Cerebellar cortex (tissue), 1 donor: ENCODE measurements around the gene C1QTNF5.

Experiments
- DNase-seq: peaks from one replicate; pipeline ENCODE4 v3.0.0-alpha.2; 2015; ENCODE audit warnings: low spot score

C1QTNF5 gene

GRCh38 chr11:119290894-119291497, 49.7 kb downstream of the C1QTNF5 start:
- DNase-seq: no peak
